Tibial nerve (tissue), 4 donors: ENCODE measurements around the gene SEPHS1. TPM values are rescaled to one million over a fixed set of nuclear protein-coding genes. Genes with fewer than 3 reads are reported as not detected.

Experiments
- DNase-seq, 2 donors: peaks; one replicate each; pipeline ENCODE4 v3.0.0-alpha.2; 2019; ENCODE audit warnings: low spot score in 2 of 2
- H3K27ac ChIP-seq, 4 donors: fragments of 200-600 bp; sonication (generic) in 3 of 4; one replicate each; pipeline ENCODE4 v1.5.1; 2017 to 2019; ENCODE audit warnings: mild to moderate bottlenecking in 1 of 4
- H3K27me3 ChIP-seq, 2 donors: fragments of 200-600 bp; sonication (generic) in 1 of 2; one replicate each; pipeline versions ENCODE4 v1.5.1 to v1.6.0; 2017 to 2019
- H3K36me3 ChIP-seq, 3 donors: fragments of 200-600 bp; sonication (generic); one replicate each; pipeline ENCODE4 v1.5.1; 2018 to 2019
- H3K4me1 ChIP-seq, 4 donors: fragments of 200-600 bp; sonication (generic) in 3 of 4; one replicate each; pipeline ENCODE4 v1.5.1; 2017 to 2019
- H3K4me3 ChIP-seq, 4 donors: fragments of 200-600 bp; sonication (generic) in 3 of 4; one replicate each; pipeline ENCODE4 v1.5.1; 2017 to 2019; ENCODE audit warnings: mild to moderate bottlenecking in 1 of 4, moderate library complexity in 1 of 4
- H3K9me3 ChIP-seq, 4 donors: fragments of 200-600 bp; sonication (generic) in 3 of 4; one replicate each; pipeline ENCODE4 v1.5.1; 2017 to 2019
- CTCF ChIP-seq, 5 experiments: fragments of 200-600 bp in 3 of 5; fragments of 450-650 bp in 2 of 5; sonication (generic) in 3 of 5; IDR thresholded peaks; one replicate each; pipeline ENCODE4 v1.5.1; 2016 to 2019; ENCODE audit warnings: antibody characterized with exemption in 5 of 5, mild to moderate bottlenecking in 3 of 5, moderate library complexity in 2 of 5
- EP300 ChIP-seq, 2 donors: sonication (generic); formaldehyde crosslinking; IDR thresholded peaks; one replicate each; pipeline ENCODE4 v1.6.1; 2017; ENCODE audit warnings: antibody characterized with exemption in 2 of 2, mild to moderate bottlenecking in 1 of 2
- POLR2A ChIP-seq, 2 donors: fragments of 450-650 bp; IDR thresholded peaks; one replicate each; pipeline ENCODE4 v1.6.1; 2017; ENCODE audit warnings: antibody characterized with exemption in 2 of 2, mild to moderate bottlenecking in 2 of 2, moderate library complexity in 2 of 2
- WGBS, 2 donors: methylation state at CpG; one replicate each; pipeline ENCODE4 v1.1.5; 2018; 5-methylcytosine and 5-hydroxymethylcytosine counted together
- total RNA-seq, 4 donors: library from RNA; depleted of rRNA; stranded (reverse); fragments of >200 nt; gene quantifications; one replicate each; pipeline ENCODE4 v1.1.0, GENCODE V29; 2016

SEPHS1 gene
- total RNA-seq, 4 donors from 2014 or later = 18.0 to 28.4 (median 23.9) TPM

- no peaks in the 10 kb centered on the region for H3K36me3 ChIP-seq
- peaks cover 0 to 44% of the 10 kb centered on the region in 2 donors for H3K27me3 ChIP-seq
- H3K9me3 ChIP-seq = no peaks in the 10 kb centered on the region
- no peak overlapping the region for H3K27ac ChIP-seq
- DNase-seq = no peak
- peaks cover 0 to 8% (median 2%) of the 10 kb centered on the region in 4 donors for H3K4me1 ChIP-seq
- TF ChIP-seq POLR2A (IDR thresholded peaks at IDR 0.05) = no peak
- TF ChIP-seq CTCF (IDR thresholded peaks at IDR 0.05) = no peak
- TF ChIP-seq EP300 (IDR thresholded peaks at IDR 0.05) = no peak
- 88 to 95% methylated on average over 7 of the region's 7 CpGs for WGBS, 2 donors
- H3K4me3 ChIP-seq = no peak overlapping the region
Observed at GRCh38 chr10:13354783-13355182, 6.7 kb upstream of the SEPHS1 start.

GRCh38 chr10:13352519-13352918, 4.4 kb upstream of the SEPHS1 start:
- Histone ChIP-seq H3K4me1 (peaks cover 0 to 18% (median 5%) of the 10 kb centered on the region in 4 donors), H3K27ac (no peak overlapping the region), H3K36me3 (no peaks in the 10 kb centered on the region), H3K4me3 (no peak overlapping the region), H3K9me3 (no peaks in the 10 kb centered on the region), H3K27me3 (peaks cover 0 to 44% of the 10 kb centered on the region in 2 donors)
- TF ChIP-seq CTCF (IDR thresholded peaks at IDR 0.05) (no peak), EP300 (IDR thresholded peaks at IDR 0.05) (no peak)
- WGBS, 2 donors = 22 to 50% methylated on average over 3 of the region's 3 CpGs
- no peak for DNase-seq

- Histone ChIP-seq H3K36me3 (no peaks in the 10 kb centered on the region), H3K4me3 (no peak overlapping the region), H3K4me1 (peaks cover 0 to 22% (median 5%) of the 10 kb centered on the region in 4 donors), H3K27me3 (peaks cover 0 to 44% of the 10 kb centered on the region in 2 donors), H3K27ac (no peak overlapping the region), H3K9me3 (no peaks in the 10 kb centered on the region)
- DNase-seq = no peak
- WGBS, 2 donors = 34 to 36% methylated on average over 11 of the region's 11 CpGs
- TF ChIP-seq CTCF (IDR thresholded peaks at IDR 0.05) (no peak), POLR2A (IDR thresholded peaks at IDR 0.05) (no peak), EP300 (IDR thresholded peaks at IDR 0.05) (no peak)
Observed at GRCh38 chr10:13351340-13351915, 3.3 kb upstream of the SEPHS1 start.

GRCh38 chr10:13349463-13350274, 1.6 kb upstream of the SEPHS1 start:
- Histone ChIP-seq H3K27ac (peak overlapping the region in 3 of 4 donors; percentile 77 to 98 (median 93)), H3K4me3 (peak overlapping the region; percentile 68 to 87 (median 75)), H3K27me3 (peaks cover 0 to 36% of the 10 kb centered on the region in 2 donors), H3K4me1 (peaks cover 0 to 39% (median 10%) of the 10 kb centered on the region in 4 donors), H3K9me3 (no peaks in the 10 kb centered on the region), H3K36me3 (no peaks in the 10 kb centered on the region)
- no peak for TF ChIP-seq POLR2A (IDR thresholded peaks at IDR 0.05)
- TF ChIP-seq CTCF (IDR thresholded peaks at IDR 0.05) = no peak
- TF ChIP-seq EP300 (IDR thresholded peaks at IDR 0.05) = no peak
- 1% methylated on average over 25 of the region's 25 CpGs for WGBS, 2 donors
- DNase-seq = peak; percentile 18 to 29
